Measurements from ENCODE around the gene CAMSAP1.

Gene CAMSAP1

DNA sequence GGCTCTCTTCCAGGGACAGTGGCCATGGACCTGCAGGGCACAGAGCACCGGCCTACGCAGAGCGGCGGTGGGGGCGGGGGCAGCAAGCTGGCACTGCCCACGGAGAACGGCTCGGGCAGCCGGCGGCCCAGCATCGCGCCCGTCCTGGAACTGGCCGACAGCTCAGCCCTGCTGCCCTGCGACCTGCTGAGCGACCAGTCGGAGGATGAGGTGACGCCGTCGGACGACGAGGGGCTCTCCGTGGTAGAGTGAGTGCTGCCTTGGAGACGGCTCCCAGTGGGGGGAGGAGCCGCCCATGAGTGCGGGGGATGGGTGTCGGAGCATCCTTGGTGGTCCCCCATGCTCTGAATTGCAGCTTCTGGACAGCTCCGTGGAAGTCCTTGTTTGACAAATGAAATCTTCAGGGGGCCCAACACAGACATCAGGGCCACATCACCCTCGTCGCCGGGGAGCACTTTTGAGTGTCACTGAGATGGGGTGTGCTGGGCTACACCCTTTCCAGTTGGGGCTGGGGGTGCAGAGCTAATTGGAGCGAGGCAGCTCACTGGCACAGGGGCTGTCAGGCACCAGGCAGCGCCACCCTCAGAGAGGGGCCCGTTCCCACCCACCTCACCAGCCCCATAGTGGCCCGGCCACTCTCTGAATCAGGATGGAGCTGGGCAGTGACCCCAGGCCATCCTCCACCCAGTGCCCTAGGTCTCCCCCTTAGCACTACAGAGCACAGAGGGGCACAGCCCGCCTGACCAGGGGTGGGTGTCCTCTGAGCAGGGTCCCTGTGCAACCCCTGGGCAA is 134.4 kb downstream of the CAMSAP1 start:
- no peak for DNase-seq (ENCODE audit: low read depth)

- DNase-seq (ENCODE audit: low read depth) = no peak
Observed at GRCh38 chr9:135772056-135772646, 135.2 kb downstream of the CAMSAP1 start.

DNA sequence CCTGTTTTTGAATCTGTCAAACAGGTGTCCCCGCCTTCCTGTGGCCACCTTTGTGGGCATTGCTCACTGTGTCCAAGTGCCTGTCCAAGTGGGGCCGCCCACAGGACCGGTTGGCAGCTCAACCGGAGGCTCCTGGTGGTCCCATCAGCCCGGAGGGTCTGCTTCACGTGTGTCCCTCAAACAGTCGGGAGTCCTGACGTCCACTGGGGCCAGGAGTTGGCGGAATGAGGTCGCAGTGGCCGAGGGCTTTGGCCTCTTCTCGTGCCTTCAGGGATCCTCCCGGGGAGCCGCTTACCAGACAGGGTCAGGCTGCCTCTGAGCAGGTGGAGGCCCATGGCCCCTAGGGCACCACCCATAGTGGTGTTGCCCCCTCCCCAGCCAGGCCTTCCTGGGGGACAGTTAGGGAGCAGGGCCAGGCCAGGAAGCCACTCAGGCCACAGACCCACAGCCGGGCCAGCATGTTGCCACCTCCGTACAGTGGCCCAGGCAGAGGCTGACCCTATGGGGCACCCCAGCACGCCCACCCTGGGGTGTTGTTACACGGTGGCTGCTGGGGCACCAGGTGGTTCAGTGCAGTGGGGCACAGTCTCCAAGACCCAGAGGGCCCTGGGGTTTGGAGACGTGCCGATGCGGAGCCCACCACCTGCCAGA is 135.8 kb downstream of the CAMSAP1 start:
- no peak for DNase-seq (ENCODE audit: low read depth)

GRCh38 chr9:135770771-135771170 is 136.6 kb downstream of the CAMSAP1 start:
- no peak for DNase-seq (ENCODE audit: low read depth)

GRCh38 chr9:135770203-135770535 is 137.2 kb downstream of the CAMSAP1 start:
- DNase-seq (ENCODE audit: low read depth) = no peak

DNA sequence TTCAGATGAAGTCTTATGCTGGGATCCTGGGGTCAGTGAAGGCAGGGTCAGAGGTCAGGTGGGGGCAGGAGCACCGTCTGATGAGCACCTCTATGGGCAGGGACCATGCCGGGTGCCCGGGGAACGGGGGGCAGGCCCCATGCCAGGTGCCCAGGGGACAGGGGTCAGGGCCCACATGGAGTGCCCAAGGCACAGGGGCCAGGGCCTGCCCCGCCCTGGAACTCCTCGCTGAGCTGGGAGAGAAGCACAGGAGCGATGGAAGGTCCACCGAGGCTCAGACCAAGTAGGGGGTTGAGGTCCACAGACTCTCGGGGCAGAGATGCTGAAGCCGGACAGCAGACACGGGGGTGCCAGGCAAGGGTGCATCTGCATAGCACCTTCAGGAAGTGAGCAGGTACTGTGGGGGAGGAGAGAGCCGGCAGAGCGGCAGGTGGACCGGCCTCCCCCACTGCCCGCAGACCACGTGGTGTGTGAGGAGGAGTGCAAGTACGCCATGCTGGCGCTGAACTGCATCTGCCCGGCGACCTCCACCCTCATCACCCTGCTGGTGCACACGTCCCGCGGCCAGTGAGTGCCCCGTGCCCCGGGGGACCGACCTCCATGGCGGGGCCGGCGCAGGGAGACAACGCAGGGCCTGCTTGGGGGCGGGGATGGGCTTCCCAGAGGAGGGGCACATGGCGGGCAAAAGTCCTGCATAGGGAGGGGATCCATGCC is 137.7 kb downstream of the CAMSAP1 start:
- no peak for DNase-seq (ENCODE audit: low read depth)

DNA sequence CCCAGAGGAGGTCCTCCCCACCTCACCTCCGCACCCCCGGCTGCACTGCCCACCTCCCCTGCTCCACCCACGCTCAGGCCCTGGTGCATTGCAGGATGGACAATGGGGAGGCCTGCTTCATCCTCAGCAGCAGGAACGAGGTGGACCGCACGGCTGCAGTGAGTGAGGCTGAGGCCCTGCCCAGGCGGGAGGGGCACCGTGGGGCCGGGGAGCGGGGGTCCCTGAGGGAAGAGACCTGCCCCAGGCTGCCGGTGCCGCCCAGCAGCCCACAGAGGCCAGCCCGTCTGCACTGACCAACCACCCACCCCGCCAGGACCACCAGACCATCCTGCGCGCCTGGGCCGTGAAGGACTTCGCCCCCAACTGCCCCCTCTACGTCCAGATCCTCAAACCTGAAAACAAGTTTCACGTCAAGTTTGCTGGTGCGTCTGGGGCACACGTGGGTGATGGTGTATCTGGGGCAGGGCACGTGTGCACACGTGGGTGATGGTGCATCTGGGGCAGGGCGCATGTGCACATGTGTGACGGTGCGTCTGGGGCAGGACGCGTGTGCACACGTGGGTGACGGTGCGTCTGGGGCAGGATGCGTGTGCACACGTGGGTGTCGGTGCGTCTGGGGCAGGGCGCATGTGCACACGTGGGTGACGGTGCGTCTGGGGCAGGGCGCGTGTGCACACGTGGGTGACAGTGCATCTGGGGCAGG is 138.7 kb downstream of the CAMSAP1 start:
- no peak for DNase-seq (ENCODE audit: low read depth)

- no peak for DNase-seq (ENCODE audit: low read depth)
Observed at GRCh38 chr9:135766707-135767106, 140.6 kb downstream of the CAMSAP1 start.

GRCh38 chr9:135766251-135766650 is 141.1 kb downstream of the CAMSAP1 start:
- DNase-seq (ENCODE audit: low read depth) = no peak

GRCh38 chr9:135765416-135765815 is 141.9 kb downstream of the CAMSAP1 start:
- DNase-seq (ENCODE audit: low read depth) = no peak

GRCh38 chr9:135764731-135765130 is 142.6 kb downstream of the CAMSAP1 start:
- no peak for DNase-seq (ENCODE audit: low read depth)

GRCh38 chr9:135763716-135764446 is 143.5 kb downstream of the CAMSAP1 start:
- no peak for DNase-seq (ENCODE audit: low read depth)

- no peak for DNase-seq (ENCODE audit: low read depth)
Observed at GRCh38 chr9:135762921-135763320, 144.4 kb downstream of the CAMSAP1 start.

- no peak for DNase-seq (ENCODE audit: low read depth)
Observed at GRCh38 chr9:135761845-135762168, 145.5 kb downstream of the CAMSAP1 start.

- no peak for DNase-seq (ENCODE audit: low read depth)
Observed at GRCh38 chr9:135761150-135761844, 146.0 kb downstream of the CAMSAP1 start.

DNA sequence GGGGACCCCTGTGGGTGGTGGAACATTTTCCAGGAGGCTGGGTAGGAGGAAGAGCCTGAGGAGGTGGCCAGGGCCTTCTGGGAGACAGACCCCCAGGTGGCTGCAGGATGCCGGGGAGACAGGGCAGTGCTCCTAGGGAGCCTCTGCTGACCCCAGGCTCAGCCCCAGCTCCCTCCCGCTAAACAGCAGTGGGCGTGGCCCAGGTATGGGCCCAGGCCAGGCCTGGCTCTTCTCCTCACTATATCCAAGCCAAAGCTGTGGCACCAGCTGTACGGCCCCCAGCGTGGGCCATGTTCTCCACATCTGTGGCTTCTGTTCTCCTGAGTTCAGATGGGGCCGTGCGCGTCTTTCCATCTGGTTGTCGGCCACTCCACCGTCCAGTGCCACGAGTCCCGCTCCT is 146.9 kb downstream of the CAMSAP1 start:
- no peak for DNase-seq (ENCODE audit: low read depth)

- no peak for DNase-seq (ENCODE audit: low read depth)
Observed at GRCh38 chr9:135759676-135760300, 147.6 kb downstream of the CAMSAP1 start.

DNA sequence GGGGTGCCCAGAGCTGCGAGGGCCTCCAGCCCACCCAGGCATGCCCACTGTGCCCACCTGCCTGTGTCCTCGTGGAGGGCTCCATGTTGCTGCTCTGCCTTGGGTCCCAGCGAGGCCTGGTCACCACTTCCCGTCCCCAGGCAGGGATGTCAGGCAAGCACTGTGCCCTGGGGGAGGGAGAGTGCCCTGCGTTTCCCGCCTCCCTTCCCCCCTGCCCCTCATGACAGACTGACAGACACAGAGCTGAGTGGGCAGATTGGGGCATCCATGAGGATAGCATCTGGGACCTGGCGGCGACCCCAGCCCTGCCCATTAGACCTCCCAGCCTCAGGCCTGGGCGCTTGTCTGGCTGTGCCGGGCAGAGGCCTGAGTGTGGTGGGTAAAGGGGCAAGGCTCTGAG is 148.5 kb downstream of the CAMSAP1 start:
- no peak for DNase-seq (ENCODE audit: low read depth)

Data from stimulated activated CD4-positive, alpha-beta T cell treated with anti-CD3 and anti-CD28 coated beads, Interleukin-2, amount 100 ng/mL, for 4 hours (primary cell).